A549 (cell line): ENCODE data around the gene TNFAIP2. TPM values are rescaled to one million over a fixed set of nuclear protein-coding genes. Genes with fewer than 3 reads are reported as not detected.
A peak's percentile ranks its signal among the peaks of the same experiment; 100 is the strongest.

Source experiments
- ATAC-seq, 2 experiments: fragments of 200-7000 bp in 1 of 2; fragments of >200 bp in 1 of 2; cut with Nextera tagmentation in 1 of 2; cut with Tn5 transposase in 1 of 2; 3 replicates each; pipeline versions ENCODE4 v1.8.0 to v1.9.1; 2018 to 2020; ENCODE audit warnings: mild to moderate bottlenecking in 1 of 2, moderate library complexity in 1 of 2
- CTCF ChIA-PET: fragments of 300-600 bp; sonication (Branson Sonifier 250); formaldehyde crosslinking; extraction: SDS; loops from one replicate; lab custom pipeline; 2021; ENCODE audit warnings: antibody characterized with exemption, inconsistent platforms; lab: Yijun Ruan, JAX
- POLR2A ChIA-PET: fragments of 350-600 bp; formaldehyde crosslinking; extraction: SDS; loops from one replicate; lab custom pipeline; 2021; ENCODE audit warnings: antibody characterized with exemption, inconsistent platforms; lab: Yijun Ruan, JAX
- DNase-seq, 2 experiments: peaks; one replicate each; pipeline versions ENCODE4 v3.0.0 to v3.0.0-alpha.2; 2011 to 2016; ENCODE audit warnings: low read depth in 1 of 2, low spot score in 1 of 2
- FAIRE-seq: peaks from 2 replicates; lab custom pipeline; 2011; peaks lifted over from hg19 to GRCh38; lab: Jason Lieb, UNC
- H3K27ac ChIP-seq, 2 experiments: fragments of >200 bp; sonication (Bioruptor Twin); formaldehyde crosslinking; 3 replicates each; pipeline ENCODE4 v1.5.1; 2016 to 2017
- H3K4me1 ChIP-seq: fragments of >200 bp; sonication (Bioruptor Twin); formaldehyde crosslinking; 3 replicates; pipeline ENCODE4 v1.6.1; 2016
- H3K4me2 ChIP-seq: fragments of >200 bp; sonication (Bioruptor Twin); formaldehyde crosslinking; 3 replicates; pipeline ENCODE4 v1.6.1; 2016
- H3K4me3 ChIP-seq: fragments of >200 bp; sonication (Bioruptor Twin); formaldehyde crosslinking; 3 replicates; pipeline ENCODE4 v1.5.1; 2016
- H3K9me3 ChIP-seq: fragments of >200 bp; sonication (Bioruptor Twin); formaldehyde crosslinking; 3 replicates; pipeline ENCODE4 v1.6.1; 2016
- CHD4 ChIP-seq: fragments of 200-600 bp; sonication (generic); IDR thresholded peaks from 2 replicates; pipeline ENCODE4 v1.6.1; 2016; ENCODE audit warnings: antibody characterized with exemption, mild to moderate bottlenecking, borderline replicate concordance
- EHMT2 ChIP-seq: fragments of 200-600 bp; sonication (generic); IDR thresholded peaks from 2 replicates; pipeline ENCODE4 v1.6.1; 2016; ENCODE audit warnings: antibody characterized with exemption, low read depth, mild to moderate bottlenecking, moderate library complexity
- EP300 ChIP-seq, 2 experiments: fragments of >200 bp; sonication (Bioruptor Twin); formaldehyde crosslinking; IDR thresholded peaks; 2 replicates in 1 of 2; 3 replicates in 1 of 2; pipeline ENCODE4 v1.6.1; 2016 to 2017
- ESRRA ChIP-seq: fragments of 150-350 bp; IDR thresholded peaks from 2 replicates; pipeline ENCODE4 v1.6.1; 2014; ENCODE audit warnings: mild to moderate bottlenecking, low read length, borderline replicate concordance
- JUN ChIP-seq, 2 experiments: fragments of >200 bp; sonication (Bioruptor Twin); formaldehyde crosslinking; IDR thresholded peaks; 2 replicates in 1 of 2; 3 replicates in 1 of 2; pipeline ENCODE4 v1.6.1; 2016 to 2017
- KDM5A ChIP-seq: fragments of 200-600 bp; sonication (generic); IDR thresholded peaks from 2 replicates; pipeline ENCODE4 v1.6.1; 2016; ENCODE audit warnings: antibody characterized with exemption, mild to moderate bottlenecking
- MYC ChIP-seq: IDR thresholded peaks from 2 replicates; pipeline ENCODE4 v1.6.1; 2012; ENCODE audit warnings: mild to moderate bottlenecking, inconsistent platforms, low read length, improper control_type of control experiment, borderline replicate concordance
- NPAS2 ChIP-seq: fragments of 250-450 bp; sonication (Bioruptor Pico); IDR thresholded peaks from 2 replicates; pipeline ENCODE4 v1.8.0; 2022; ENCODE audit warnings: mild to moderate bottlenecking, moderate library complexity, borderline replicate concordance
- RAD21 ChIP-seq, 2 experiments: fragments of >200 bp in 1 of 2; sonication (Bioruptor Twin) in 1 of 2; formaldehyde crosslinking in 1 of 2; IDR thresholded peaks in 1 of 2; conservative IDR thresholded peaks in 1 of 2; 2 replicates in 1 of 2; 3 replicates in 1 of 2; pipeline ENCODE4 v1.6.1; 2012 to 2018; ENCODE audit warnings: inconsistent platforms in 1 of 2
- RCOR1 ChIP-seq: fragments of 150-350 bp; IDR thresholded peaks from 2 replicates; pipeline ENCODE4 v1.6.1; 2014; ENCODE audit warnings: antibody characterized with exemption, low read length, low read depth
- SREBF2 ChIP-seq: fragments of 450-650 bp; IDR thresholded peaks from 2 replicates; pipeline ENCODE4 v1.6.1; 2014; ENCODE audit warnings: mild to moderate bottlenecking, moderate library complexity
- TFCP2L1 ChIP-seq: fragments of 250-450 bp; sonication (Bioruptor Pico); IDR thresholded peaks from 2 replicates; pipeline ENCODE4 v1.5.0; 2021; ENCODE audit warnings: mild to moderate bottlenecking
- ZFP36 ChIP-seq: fragments of 450-650 bp; IDR thresholded peaks from 2 replicates; pipeline ENCODE4 v1.6.1; 2014; ENCODE audit warnings: borderline replicate concordance; ENCODE audit not compliant: partially characterized antibody
- WGBS: methylation state at CpG from one replicate; pipeline ENCODE4 v1.1.6; 2017; ENCODE audit errors: missing lambda C conversion rate; 5-methylcytosine and 5-hydroxymethylcytosine counted together
- polyA plus RNA-seq, 4 experiments: library from polyadenylated mRNA; depleted of rRNA in 3 of 4; stranded (reverse); fragments of >200 nt; fragmentation: RNase III in 1 of 4; extraction: RNeasy Plus Mini Kit Qiagen cat#74134 plus additional on column Dnase treatment in 1 of 4; gene quantifications; 2 replicates in 3 of 4; 3 replicates in 1 of 4; pipeline ENCODE4 v1.2.3, GENCODE V29; 2011 to 2017
- TF ChIP-seq, protein P1 (sequence below): fragments of >200 bp; sonication (Bioruptor Twin); formaldehyde crosslinking; IDR thresholded peaks from 3 replicates; pipeline ENCODE4 v1.6.1; 2016
- TF ChIP-seq, protein P2 (sequence below): fragments of >200 bp; sonication (Bioruptor Twin); formaldehyde crosslinking; IDR thresholded peaks from 2 replicates; pipeline ENCODE4 v1.6.1; 2016
- TF ChIP-seq, protein P3 (sequence below): IDR thresholded peaks from 2 replicates; pipeline ENCODE4 v1.6.1; 2012
- TF ChIP-seq, protein P4 (sequence below): IDR thresholded peaks from 2 replicates; pipeline ENCODE4 v1.6.1; 2012
- TF ChIP-seq, protein P5 (sequence below): fragments of 250-450 bp; sonication (Bioruptor Pico); IDR thresholded peaks from 2 replicates; pipeline ENCODE4 v1.5.0; 2021; ENCODE audit warnings: mild to moderate bottlenecking, moderate library complexity, borderline replicate concordance
- TF ChIP-seq, protein P6 (sequence below): fragments of 200-600 bp; sonication (generic); IDR thresholded peaks from 2 replicates; pipeline ENCODE4 v1.6.1; 2016; ENCODE audit warnings: antibody characterized with exemption, mild to moderate bottlenecking, moderate library complexity
- TF ChIP-seq, protein P7 (sequence below): fragments of 250-450 bp; sonication (Bioruptor Pico); IDR thresholded peaks from 2 replicates; pipeline ENCODE4 v1.5.0; 2020; ENCODE audit warnings: low read depth, mild to moderate bottlenecking, moderate library complexity

Gene TNFAIP2
- polyA plus RNA-seq, 2 of the 4 experiments (the other 2 are of a cell fraction): 222 to 254 TPM

DNA sequence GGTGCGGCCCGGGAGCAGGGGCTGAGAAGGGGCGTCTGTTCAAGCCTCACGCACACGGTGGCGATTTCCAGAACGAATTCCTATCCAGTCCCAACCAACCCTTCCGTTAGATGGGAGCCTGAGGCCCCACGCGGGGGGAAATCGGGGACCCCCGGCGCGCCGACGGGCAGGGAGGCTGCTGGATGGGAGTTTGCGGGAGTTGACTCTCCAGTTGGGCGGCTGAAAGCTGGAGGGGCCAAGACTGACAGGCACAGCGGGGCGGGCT, 18.9 kb upstream of the TNFAIP2 start:
- FAIRE-seq (no peak), ATAC-seq (no peak), DNase-seq (no peak)
- Histone ChIP-seq H3K4me3 (peak overlapping the region; percentile 42), H3K9me3 (no peaks in the 10 kb centered on the region), H3K4me2 (peak overlapping the region; percentile 78), H3K27ac (peak overlapping the region; percentile 94), H3K4me1 (peaks cover 74% of the 10 kb centered on the region)
- ChIA-PET POLR2A (interaction anchor here (1.0 to 2.3 kb wide), 8 partner anchors 17 to 240 kb away, joined by 3 to 10 read pairs (median 4); partner anchors contain the start of genes EIF5 and TNFAIP2), CTCF (interaction anchor here (0.5 to 14.0 kb wide), 65 partner anchors 8 to 748 kb away, joined by 3 to 544 read pairs (median 7); partner anchors contain the start of genes EXOC3L4, LBHD2 and TNFAIP2)
- no peak for TF ChIP-seq ESRRA
- no peak for TF ChIP-seq EP300 (IDR thresholded peaks at IDR 0.05)
- TF ChIP-seq, protein P1, sequence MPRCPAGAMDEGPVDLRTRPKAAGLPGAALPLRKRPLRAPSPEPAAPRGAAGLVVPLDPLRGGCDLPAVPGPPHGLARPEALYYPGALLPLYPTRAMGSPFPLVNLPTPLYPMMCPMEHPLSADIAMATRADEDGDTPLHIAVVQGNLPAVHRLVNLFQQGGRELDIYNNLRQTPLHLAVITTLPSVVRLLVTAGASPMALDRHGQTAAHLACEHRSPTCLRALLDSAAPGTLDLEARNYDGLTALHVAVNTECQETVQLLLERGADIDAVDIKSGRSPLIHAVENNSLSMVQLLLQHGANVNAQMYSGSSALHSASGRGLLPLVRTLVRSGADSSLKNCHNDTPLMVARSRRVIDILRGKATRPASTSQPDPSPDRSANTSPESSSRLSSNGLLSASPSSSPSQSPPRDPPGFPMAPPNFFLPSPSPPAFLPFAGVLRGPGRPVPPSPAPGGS: no peak
- TF ChIP-seq RAD21 (conservative IDR thresholded peaks at IDR 0.05 in 1 of 2, IDR thresholded peaks at IDR 0.05 in 1 of 2): no peak
- no peak for TF ChIP-seq RCOR1
- TF ChIP-seq SREBF2: no peak
- no peak for TF ChIP-seq EHMT2
- TF ChIP-seq, protein P2, sequence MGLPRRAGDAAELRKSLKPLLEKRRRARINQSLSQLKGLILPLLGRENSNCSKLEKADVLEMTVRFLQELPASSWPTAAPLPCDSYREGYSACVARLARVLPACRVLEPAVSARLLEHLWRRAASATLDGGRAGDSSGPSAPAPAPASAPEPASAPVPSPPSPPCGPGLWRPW: no peak
- no peak for TF ChIP-seq KDM5A
- TF ChIP-seq CHD4: no peak
- TF ChIP-seq ZFP36: no peak
- TF ChIP-seq, protein P3, sequence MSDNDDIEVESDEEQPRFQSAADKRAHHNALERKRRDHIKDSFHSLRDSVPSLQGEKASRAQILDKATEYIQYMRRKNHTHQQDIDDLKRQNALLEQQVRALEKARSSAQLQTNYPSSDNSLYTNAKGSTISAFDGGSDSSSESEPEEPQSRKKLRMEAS: no peak; the same call in 1 of the 2 replicates
- TF ChIP-seq, protein P4, sequence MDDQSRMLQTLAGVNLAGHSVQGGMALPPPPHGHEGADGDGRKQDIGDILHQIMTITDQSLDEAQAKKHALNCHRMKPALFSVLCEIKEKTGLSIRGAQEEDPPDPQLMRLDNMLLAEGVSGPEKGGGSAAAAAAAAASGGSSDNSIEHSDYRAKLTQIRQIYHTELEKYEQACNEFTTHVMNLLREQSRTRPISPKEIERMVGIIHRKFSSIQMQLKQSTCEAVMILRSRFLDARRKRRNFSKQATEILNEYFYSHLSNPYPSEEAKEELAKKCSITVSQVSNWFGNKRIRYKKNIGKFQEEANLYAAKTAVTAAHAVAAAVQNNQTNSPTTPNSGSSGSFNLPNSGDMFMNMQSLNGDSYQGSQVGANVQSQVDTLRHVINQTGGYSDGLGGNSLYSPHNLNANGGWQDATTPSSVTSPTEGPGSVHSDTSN: no peak
- TF ChIP-seq, protein P5, sequence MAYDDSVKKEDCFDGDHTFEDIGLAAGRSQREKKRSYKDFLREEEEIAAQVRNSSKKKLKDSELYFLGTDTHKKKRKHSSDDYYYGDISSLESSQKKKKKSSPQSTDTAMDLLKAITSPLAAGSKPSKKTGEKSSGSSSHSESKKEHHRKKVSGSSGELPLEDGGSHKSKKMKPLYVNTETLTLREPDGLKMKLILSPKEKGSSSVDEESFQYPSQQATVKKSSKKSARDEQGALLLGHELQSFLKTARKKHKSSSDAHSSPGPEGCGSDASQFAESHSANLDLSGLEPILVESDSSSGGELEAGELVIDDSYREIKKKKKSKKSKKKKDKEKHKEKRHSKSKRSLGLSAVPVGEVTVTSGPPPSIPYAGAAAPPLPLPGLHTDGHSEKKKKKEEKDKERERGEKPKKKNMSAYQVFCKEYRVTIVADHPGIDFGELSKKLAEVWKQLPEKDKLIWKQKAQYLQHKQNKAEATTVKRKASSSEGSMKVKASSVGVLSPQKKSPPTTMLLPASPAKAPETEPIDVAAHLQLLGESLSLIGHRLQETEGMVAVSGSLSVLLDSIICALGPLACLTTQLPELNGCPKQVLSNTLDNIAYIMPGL: no peak
- TF ChIP-seq, protein P6, sequence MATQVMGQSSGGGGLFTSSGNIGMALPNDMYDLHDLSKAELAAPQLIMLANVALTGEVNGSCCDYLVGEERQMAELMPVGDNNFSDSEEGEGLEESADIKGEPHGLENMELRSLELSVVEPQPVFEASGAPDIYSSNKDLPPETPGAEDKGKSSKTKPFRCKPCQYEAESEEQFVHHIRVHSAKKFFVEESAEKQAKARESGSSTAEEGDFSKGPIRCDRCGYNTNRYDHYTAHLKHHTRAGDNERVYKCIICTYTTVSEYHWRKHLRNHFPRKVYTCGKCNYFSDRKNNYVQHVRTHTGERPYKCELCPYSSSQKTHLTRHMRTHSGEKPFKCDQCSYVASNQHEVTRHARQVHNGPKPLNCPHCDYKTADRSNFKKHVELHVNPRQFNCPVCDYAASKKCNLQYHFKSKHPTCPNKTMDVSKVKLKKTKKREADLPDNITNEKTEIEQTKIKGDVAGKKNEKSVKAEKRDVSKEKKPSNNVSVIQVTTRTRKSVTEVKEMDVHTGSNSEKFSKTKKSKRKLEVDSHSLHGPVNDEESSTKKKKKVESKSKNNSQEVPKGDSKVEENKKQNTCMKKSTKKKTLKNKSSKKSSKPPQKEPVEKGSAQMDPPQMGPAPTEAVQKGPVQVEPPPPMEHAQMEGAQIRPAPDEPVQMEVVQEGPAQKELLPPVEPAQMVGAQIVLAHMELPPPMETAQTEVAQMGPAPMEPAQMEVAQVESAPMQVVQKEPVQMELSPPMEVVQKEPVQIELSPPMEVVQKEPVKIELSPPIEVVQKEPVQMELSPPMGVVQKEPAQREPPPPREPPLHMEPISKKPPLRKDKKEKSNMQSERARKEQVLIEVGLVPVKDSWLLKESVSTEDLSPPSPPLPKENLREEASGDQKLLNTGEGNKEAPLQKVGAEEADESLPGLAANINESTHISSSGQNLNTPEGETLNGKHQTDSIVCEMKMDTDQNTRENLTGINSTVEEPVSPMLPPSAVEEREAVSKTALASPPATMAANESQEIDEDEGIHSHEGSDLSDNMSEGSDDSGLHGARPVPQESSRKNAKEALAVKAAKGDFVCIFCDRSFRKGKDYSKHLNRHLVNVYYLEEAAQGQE: no peak
- no peak for TF ChIP-seq NPAS2 (CRISPR knock-in tag)
- TF ChIP-seq TFCP2L1 (CRISPR knock-in tag): no peak
- no peak for TF ChIP-seq MYC
- no peak for TF ChIP-seq JUN (IDR thresholded peaks at IDR 0.05)
- TF ChIP-seq, protein P7, sequence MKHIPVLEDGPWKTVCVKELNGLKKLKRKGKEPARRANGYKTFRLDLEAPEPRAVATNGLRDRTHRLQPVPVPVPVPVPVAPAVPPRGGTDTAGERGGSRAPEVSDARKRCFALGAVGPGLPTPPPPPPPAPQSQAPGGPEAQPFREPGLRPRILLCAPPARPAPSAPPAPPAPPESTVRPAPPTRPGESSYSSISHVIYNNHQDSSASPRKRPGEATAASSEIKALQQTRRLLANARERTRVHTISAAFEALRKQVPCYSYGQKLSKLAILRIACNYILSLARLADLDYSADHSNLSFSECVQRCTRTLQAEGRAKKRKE (CRISPR knock-in tag): no peak
- WGBS: 37% methylated on average over 18 of the region's 20 CpGs
